B cell (primary cell): ENCODE measurements around the gene SLC18A2. TPM values are rescaled to one million over a fixed set of nuclear protein-coding genes. Genes with fewer than 3 reads are reported as not detected.

Experiments
- ATAC-seq: fragments of 200-7000 bp; cut with Tn5 transposase; one replicate; pipeline ENCODE4 v1.10.0; 2021; ENCODE audit warnings: low read depth, mild to moderate bottlenecking, moderate number of reproducible peaks, moderate library complexity
- CTCF ChIA-PET: fragments of 350-600 bp; sonication (Branson Sonifier 250); formaldehyde crosslinking; loops from one replicate; lab custom pipeline; 2021; ENCODE audit warnings: antibody characterized with exemption, inconsistent platforms; lab: Charles Lee
- POLR2A ChIA-PET: fragments of 350-600 bp; sonication (Branson Sonifier 250); formaldehyde crosslinking; loops from one replicate; lab custom pipeline; 2021; ENCODE audit warnings: antibody characterized with exemption; lab: Charles Lee
- DNase-seq: peaks from one replicate; pipeline ENCODE4 v3.0.0; 2013
- H2AFZ ChIP-seq: 2 replicates; pipeline ENCODE4 v1.6.1; 2012; ENCODE audit warnings: mild to moderate bottlenecking, low read depth, low read length; ENCODE audit not compliant: insufficient read depth, poor library complexity, severe bottlenecking
- H3K27ac ChIP-seq, 2 donors: 1 replicate in 1 of 2; 2 replicates in 1 of 2; pipeline ENCODE4 v1.5.1; 2012 to 2013; ENCODE audit warnings: low read length in 2 of 2, mild to moderate bottlenecking in 2 of 2, moderate library complexity in 1 of 2
- H3K27me3 ChIP-seq, 4 experiments: fragments of 200-600 bp in 1 of 4; sonication (generic) in 1 of 4; replicated peaks in 1 of 4; 1 replicate in 2 of 4; 2 replicates in 2 of 4; pipeline versions ENCODE4 v1.6.1 to v1.7.0; 2013 to 2016; ENCODE audit warnings: low read length in 3 of 4, mild to moderate bottlenecking in 2 of 4, mixed read lengths in 1 of 4, moderate library complexity in 1 of 4; ENCODE audit not compliant: insufficient read depth in 4 of 4, control insufficient read depth in 3 of 4; ENCODE audit errors: control extremely low read depth in 1 of 4
- H3K36me3 ChIP-seq, 2 experiments: replicated peaks in 1 of 2; 1 replicate in 1 of 2; 2 replicates in 1 of 2; pipeline versions ENCODE4 v1.6.1 to v1.7.1; 2013; ENCODE audit warnings: low read length in 1 of 2; ENCODE audit not compliant: insufficient read depth in 2 of 2, control insufficient read depth in 1 of 2; ENCODE audit errors: control extremely low read depth in 1 of 2, extremely low read depth in 1 of 2
- H3K4me1 ChIP-seq, 2 donors: fragments of 200-600 bp in 1 of 2; sonication (generic) in 1 of 2; 1 replicate in 1 of 2; 2 replicates in 1 of 2; pipeline versions ENCODE4 v1.5.1 to v1.6.1; 2013 to 2017; ENCODE audit warnings: low read length in 2 of 2; ENCODE audit not compliant: control insufficient read depth in 2 of 2, insufficient read depth in 2 of 2
- H3K4me2 ChIP-seq: replicated peaks from 2 replicates; pipeline ENCODE3; 2012; ENCODE audit warnings: mild to moderate bottlenecking, low read depth, low read length; ENCODE audit not compliant: poor library complexity, severe bottlenecking
- H3K4me3 ChIP-seq, 5 experiments: fragments of 200-600 bp in 1 of 5; sonication (generic) in 1 of 5; 1 replicate in 3 of 5; 2 replicates in 2 of 5; pipeline versions ENCODE4 v1.5.1 to v1.7.0; 2011 to 2016; ENCODE audit warnings: low read length in 4 of 5, mild to moderate bottlenecking in 4 of 5, low read depth in 2 of 5, control low read depth in 1 of 5, moderate library complexity in 1 of 5; ENCODE audit not compliant: insufficient read depth in 1 of 5; ENCODE audit errors: control extremely low read depth in 1 of 5, extremely low read depth in 1 of 5
- H3K79me2 ChIP-seq: fragments of 200-600 bp; sonication (generic); one replicate; pipeline ENCODE4 v1.6.0; 2016; ENCODE audit warnings: low read length; ENCODE audit not compliant: control insufficient read depth, insufficient read depth
- H3K9ac ChIP-seq: fragments of 200-600 bp; sonication (generic); 2 replicates; pipeline ENCODE4 v1.6.1; 2017; ENCODE audit warnings: mild to moderate bottlenecking, low read length, moderate library complexity
- H3K9me3 ChIP-seq, 3 donors: one replicate each; pipeline versions ENCODE4 v1.6.1 to v1.7.1; 2013; ENCODE audit warnings: low read length in 2 of 3; ENCODE audit not compliant: control insufficient read depth in 2 of 3, insufficient read depth in 1 of 3; ENCODE audit errors: control extremely low read depth in 1 of 3
- H4K20me1 ChIP-seq: 2 replicates; pipeline ENCODE4 v1.6.0; 2012; ENCODE audit warnings: mild to moderate bottlenecking, low read length; ENCODE audit not compliant: insufficient read depth, control insufficient read depth, poor library complexity, severe bottlenecking
- H3K27ac Mint-ChIP-seq: one replicate; pipeline ENCODE4 v1.8.0; 2021; ENCODE audit warnings: mixed read lengths
- H3K27me3 Mint-ChIP-seq: one replicate; pipeline ENCODE4 v1.8.0; 2021; ENCODE audit warnings: mixed read lengths
- H3K4me1 Mint-ChIP-seq: one replicate; pipeline ENCODE4 v1.8.0; 2021; ENCODE audit warnings: mixed read lengths
- H3K4me3 Mint-ChIP-seq: one replicate; pipeline ENCODE4 v1.8.0; 2021; ENCODE audit warnings: mixed read lengths
- H3K9me3 Mint-ChIP-seq: one replicate; pipeline ENCODE4 v1.8.0; 2022; ENCODE audit warnings: mixed read lengths; ENCODE audit not compliant: insufficient read depth
- EZH2 ChIP-seq: IDR thresholded peaks from 2 replicates; pipeline ENCODE4 v1.6.1; 2012; ENCODE audit warnings: borderline replicate concordance, low read depth, mild to moderate bottlenecking, moderate library complexity, low read length; ENCODE audit not compliant: insufficient read depth, poor library complexity, severe bottlenecking
- WGBS: methylation state at CpG from one replicate; pipeline ENCODE4 v1.1.5; 2013; ENCODE audit warnings: missing lambda C conversion rate; ENCODE audit not compliant: insufficient coverage; 5-methylcytosine and 5-hydroxymethylcytosine counted together
- intact Hi-C: fragments of 100-400 bp; cut with micrococcal nuclease; formaldehyde crosslinking; loops from one replicate; pipeline ENCODE4 v1.10.0; 2022
- polyA plus RNA-seq: library from polyadenylated mRNA; depleted of rRNA; stranded (reverse); fragments of >200 nt; gene quantifications from 2 replicates; pipeline ENCODE4 v1.2.3, GENCODE V29; 2012
- total RNA-seq, 2 donors: library from RNA; stranded (reverse); fragments of 120-200 nt in 1 of 2; gene quantifications; 1 replicate in 1 of 2; 2 replicates in 1 of 2; pipeline versions ENCODE4 v1.2.3 to v1.2.4, GENCODE V29; 2013 to 2022
- TF ChIP-seq, protein P1 (sequence below): fragments of 200-600 bp; IDR thresholded peaks from one replicate; pipeline ENCODE4 v1.8.0; 2022; ENCODE audit warnings: antibody characterized with exemption, mild to moderate bottlenecking

Gene SLC18A2
- total and polyA plus RNA-seq, 2 donors (not counting 1 experiment from before 2014, with no cell fraction given) = not detected

GRCh38 chr10:117312430-117312829, 71.5 kb downstream of the SLC18A2 start:
- no peaks in the 10 kb centered on the region for H3K4me1 Mint-ChIP-seq
- Histone ChIP-seq H3K4me1 (no peaks in the 10 kb centered on the region), H3K36me3 (peaks cover 0 to 2% of the 10 kb centered on the region in 2 experiments), H3K27me3 (no peaks in the 10 kb centered on the region), H4K20me1 (no peaks in the 10 kb centered on the region), H3K4me2 (no peak overlapping the region), H3K27ac (no peak overlapping the region), H3K79me2 (no peaks in the 10 kb centered on the region), H3K9ac (no peak overlapping the region), H2AFZ (no peak overlapping the region), H3K9me3 (no peaks in the 10 kb centered on the region), H3K4me3 (no peak overlapping the region)
- H3K27ac Mint-ChIP-seq = no peak overlapping the region
- ATAC-seq (no peak), DNase-seq (no peak)
- ChIA-PET POLR2A (no interaction called here), CTCF (no interaction called here)
- no peaks in the 10 kb centered on the region for H3K27me3 Mint-ChIP-seq
- intact Hi-C loops = no loop called here
- WGBS = 100% methylated on average over 2 of the region's 4 CpGs
- no peaks in the 10 kb centered on the region for H3K9me3 Mint-ChIP-seq
- H3K4me3 Mint-ChIP-seq = no peak overlapping the region
- TF ChIP-seq, protein P1, sequence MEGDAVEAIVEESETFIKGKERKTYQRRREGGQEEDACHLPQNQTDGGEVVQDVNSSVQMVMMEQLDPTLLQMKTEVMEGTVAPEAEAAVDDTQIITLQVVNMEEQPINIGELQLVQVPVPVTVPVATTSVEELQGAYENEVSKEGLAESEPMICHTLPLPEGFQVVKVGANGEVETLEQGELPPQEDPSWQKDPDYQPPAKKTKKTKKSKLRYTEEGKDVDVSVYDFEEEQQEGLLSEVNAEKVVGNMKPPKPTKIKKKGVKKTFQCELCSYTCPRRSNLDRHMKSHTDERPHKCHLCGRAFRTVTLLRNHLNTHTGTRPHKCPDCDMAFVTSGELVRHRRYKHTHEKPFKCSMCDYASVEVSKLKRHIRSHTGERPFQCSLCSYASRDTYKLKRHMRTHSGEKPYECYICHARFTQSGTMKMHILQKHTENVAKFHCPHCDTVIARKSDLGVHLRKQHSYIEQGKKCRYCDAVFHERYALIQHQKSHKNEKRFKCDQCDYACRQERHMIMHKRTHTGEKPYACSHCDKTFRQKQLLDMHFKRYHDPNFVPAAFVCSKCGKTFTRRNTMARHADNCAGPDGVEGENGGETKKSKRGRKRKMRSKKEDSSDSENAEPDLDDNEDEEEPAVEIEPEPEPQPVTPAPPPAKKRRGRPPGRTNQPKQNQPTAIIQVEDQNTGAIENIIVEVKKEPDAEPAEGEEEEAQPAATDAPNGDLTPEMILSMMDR = no peak
- TF ChIP-seq EZH2 = no peak

- no peak overlapping the region for H2AFZ ChIP-seq
- no peaks in the 10 kb centered on the region for H3K4me1 ChIP-seq
- TF ChIP-seq EZH2 = no peak
- TF ChIP-seq, protein P1 = no peak
- no peak overlapping the region for H3K4me2 ChIP-seq
- Mint-ChIP-seq H3K4me3 (no peak overlapping the region), H3K9me3 (no peaks in the 10 kb centered on the region), H3K27me3 (no peaks in the 10 kb centered on the region), H3K27ac (no peak overlapping the region), H3K4me1 (no peaks in the 10 kb centered on the region)
- intact Hi-C loops = no loop called here
- no peak overlapping the region for H3K27ac ChIP-seq
- POLR2A ChIA-PET = no interaction called here
- ATAC-seq (no peak), DNase-seq (no peak)
- H4K20me1 ChIP-seq = no peaks in the 10 kb centered on the region
- no peaks in the 10 kb centered on the region for H3K27me3 ChIP-seq
- WGBS = no CpG with 5 or more reads among the region's 1 CpG
- CTCF ChIA-PET = no interaction called here
- peaks cover 4% of the 10 kb centered on the region for H3K79me2 ChIP-seq
- no peaks in the 10 kb centered on the region for H3K9me3 ChIP-seq
- peaks cover 0 to 2% of the 10 kb centered on the region in 2 experiments for H3K36me3 ChIP-seq
- no peak overlapping the region for H3K9ac ChIP-seq
- H3K4me3 ChIP-seq = no peak overlapping the region
Observed at GRCh38 chr10:117313641-117314040, 72.7 kb downstream of the SLC18A2 start.
